ENCODE measurements around the gene LZIC.

LZIC gene

DNA sequence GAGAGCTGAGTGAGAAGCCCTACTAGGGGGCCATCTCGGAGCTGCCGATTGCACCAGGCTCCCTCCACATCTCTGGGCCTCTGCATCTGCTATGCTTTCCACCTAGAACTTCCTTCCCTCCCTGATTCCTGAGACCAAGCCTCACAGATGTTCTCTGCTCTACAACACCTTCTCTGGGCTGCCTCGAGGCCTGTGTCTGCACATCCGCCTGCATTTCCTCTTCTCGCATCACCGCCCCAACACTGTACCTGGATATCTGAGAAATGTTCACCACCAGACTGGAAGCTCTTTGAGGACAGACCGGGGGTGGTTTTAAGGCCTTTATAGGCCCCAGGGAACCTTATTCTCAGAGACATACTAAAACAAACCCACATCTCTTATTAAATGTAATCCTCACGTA, 53.8 kb downstream of the LZIC start:
- no peak for DNase-seq (ENCODE audit: low read depth, low spot score)
- H3K27ac ChIP-seq = peak overlapping the region; percentile 99

DNA sequence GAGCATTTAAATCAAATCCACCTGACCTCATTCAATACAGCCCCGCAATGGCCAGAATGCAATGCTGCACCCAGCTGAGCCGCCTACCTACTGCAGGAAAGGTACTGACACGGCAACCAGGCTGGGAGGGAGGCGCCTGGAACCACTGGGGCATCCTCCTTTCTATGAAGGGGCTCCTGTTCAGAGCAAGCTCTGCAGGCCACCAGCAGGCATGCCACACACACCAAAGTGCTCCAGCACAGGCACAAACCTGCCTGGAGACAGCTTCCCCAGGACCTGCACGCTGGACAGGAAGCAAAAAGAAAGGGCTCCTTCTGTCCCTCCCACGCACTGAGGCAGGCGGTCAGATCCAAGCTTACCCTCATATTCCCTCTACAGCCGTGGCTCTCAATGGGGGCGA, 54.3 kb downstream of the LZIC start:
- peak overlapping the region; percentile 99 for H3K27ac ChIP-seq

DNA sequence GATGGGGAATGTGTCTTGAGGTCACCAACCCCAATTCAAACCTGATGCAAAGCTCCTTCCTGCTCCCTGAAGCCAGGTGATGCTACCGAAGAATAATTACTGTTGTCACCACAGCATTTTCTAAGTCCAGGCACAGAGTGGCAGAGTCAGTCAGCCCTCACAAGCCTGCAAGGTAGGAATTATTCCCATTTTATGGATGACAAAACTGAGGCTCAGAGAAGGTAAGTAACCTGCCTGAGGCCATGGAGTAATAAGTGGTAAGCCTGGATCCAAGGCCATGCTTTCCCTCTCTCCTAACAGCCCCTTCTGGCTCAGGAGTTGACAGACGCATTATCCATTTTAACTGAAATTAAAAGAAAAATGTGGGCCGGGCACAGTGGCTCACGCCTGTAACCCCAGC, 56.1 kb downstream of the LZIC start:
- no peak overlapping the region for H3K27ac ChIP-seq
- DNase-seq (ENCODE audit: low read depth, low spot score) = no peak

More for the DNA sequence above, 54.3 kb downstream of the LZIC start:
- DNase-seq (ENCODE audit: low read depth, low spot score) = no peak

DNA sequence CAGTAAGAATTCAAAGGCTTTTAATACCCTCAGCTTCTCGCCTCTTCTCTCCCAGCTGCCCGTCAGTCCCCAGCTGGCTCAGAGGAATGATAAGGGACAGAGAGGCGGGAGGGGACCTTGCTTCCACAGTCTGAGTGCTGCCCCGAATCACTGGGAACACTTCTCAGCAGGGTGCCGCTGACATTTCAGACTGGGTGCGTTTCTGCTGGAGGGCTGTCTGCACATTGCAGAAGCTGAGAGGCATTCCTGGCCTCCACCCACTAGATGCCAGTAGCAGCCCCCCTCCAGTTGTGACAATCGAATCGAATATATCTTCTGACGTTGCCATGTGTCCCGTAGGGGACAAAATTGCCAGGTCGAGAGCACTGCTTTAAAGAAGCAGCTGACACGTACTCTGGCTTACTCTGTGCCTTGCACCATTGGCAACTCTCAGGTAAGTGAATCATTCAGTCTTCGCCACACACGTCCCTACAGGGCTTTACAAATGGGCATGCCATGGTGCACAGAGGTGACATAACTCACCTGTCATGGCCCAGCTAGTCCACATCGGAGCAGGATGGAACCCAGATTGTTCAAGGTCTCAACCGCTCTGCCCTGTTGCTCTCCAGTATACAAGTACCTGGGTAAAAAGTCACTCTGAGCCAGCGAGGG, 57.0 kb downstream of the LZIC start:
- no peak overlapping the region for H3K27ac ChIP-seq
- no peak for DNase-seq (ENCODE audit: low read depth, low spot score)

DNA sequence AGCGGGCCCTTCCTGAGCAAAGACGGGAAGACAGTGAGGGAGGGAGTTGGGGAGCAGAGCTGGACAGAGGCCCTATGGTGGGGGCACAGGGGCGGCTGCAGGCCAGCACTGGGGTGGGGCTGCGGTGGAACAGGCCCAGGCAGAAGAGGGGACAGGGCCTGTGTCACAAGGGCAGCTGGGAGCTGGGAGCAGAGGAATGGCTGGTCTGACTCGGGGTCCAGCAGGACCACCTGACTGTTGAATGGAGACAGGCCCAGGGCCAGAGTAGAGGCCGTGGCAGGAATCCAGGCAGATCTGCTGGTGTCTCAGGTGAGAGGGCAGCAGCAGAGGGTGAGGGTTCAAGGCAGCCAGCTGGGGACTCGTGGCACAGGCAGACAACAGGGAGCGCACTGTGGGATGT, 58.4 kb downstream of the LZIC start:
- no peak overlapping the region for H3K27ac ChIP-seq
- no peak for DNase-seq (ENCODE audit: low read depth, low spot score)

DNA sequence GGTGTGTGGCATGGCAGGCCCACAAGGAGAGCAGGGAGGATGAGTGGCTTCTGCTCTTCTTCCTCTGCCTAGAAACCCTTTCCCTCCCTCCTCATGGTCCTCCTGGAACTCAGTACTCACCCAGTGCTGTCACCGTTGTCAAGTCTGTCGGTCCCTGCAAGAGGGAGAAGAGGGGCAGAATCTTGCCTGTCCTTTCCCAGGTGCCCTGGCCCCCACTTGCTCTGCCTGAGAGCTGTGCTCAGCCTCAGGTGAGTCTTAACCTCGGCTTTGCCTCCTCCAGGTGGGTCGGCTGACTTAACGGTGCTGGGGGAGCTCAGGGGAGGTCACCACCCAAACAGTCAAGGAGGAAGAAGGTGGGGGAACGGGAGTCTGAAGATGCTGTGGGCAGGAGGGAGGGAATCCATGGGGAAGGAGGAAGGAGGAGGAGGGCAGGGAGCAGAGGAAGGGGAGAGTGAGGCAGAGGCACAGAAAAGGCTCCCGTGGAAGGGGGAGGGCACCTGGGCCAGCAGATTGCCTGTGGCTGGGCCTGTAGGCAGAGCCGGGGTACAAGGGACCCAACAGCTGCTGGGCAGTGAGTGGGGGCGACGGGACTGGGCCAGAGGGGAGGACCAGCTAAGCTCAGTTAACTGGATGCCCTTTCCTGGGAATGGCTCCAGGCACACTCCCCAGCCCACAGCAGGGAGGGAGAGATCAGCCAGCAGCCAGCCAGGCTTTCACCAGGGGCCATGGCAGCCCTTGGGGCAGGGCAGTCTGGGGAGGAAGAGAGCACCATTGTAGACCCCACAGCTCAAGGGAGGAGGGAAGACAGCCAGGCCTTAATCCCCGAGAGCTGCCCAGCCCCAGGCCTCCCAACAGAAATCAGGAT, 59.4 kb downstream of the LZIC start:
- no peak for DNase-seq (ENCODE audit: low read depth, low spot score)
- no peak overlapping the region for H3K27ac ChIP-seq

DNA sequence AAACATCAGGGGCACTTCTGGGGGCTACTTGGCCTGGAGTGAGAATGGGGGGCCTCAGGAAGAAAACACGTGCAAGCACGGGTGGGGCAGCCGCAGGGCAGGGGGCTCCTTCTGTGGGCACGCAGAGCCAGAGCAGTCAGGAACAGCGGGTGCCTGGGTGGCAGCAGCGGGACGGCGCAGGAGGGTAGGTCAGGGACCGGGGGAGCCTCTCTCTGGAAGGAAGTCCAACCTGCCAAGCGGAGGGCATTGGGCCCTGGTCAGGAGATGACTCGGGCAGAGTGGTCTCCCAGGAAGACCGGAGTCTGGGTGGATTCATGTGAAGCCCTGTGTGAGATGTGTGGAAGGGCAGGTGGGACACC, 60.3 kb downstream of the LZIC start:
- peak overlapping the region; percentile 77 for H3K27ac ChIP-seq

DNA sequence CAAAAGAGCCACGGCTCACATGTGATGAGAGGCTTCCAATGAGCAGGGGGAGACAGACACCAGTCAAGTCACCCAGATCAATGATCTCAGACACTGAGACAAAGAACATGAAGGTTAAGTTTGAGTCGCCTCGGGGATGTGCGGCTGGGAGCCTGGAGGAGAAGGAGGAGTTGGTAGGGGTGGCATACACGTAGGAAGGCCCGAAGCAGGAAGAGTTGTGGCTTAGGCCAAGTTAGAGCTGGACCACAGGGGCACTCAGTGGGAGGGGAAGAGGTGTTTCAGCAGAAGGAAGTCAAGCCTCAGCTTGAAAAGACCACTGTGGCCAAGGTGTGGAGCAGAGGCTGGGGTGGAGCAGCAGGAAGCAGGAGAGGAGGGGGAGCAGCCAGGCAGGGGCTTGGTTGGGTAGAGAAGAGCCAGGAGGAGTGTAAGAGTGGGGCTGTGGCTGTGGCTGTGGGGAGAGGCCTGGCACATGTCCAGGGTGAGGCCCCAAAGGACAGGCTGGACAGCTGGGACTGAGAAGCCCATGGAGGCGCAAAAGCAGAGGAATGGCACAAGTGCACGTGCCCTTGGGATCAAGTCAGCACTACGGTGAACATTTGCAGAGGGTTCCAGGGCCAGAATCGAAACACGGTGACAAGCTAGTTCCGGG, 60.8 kb downstream of the LZIC start:
- DNase-seq (ENCODE audit: low read depth, low spot score) = no peak

More for the DNA sequence above, 60.3 kb downstream of the LZIC start:
- no peak for DNase-seq (ENCODE audit: low read depth, low spot score)

DNA sequence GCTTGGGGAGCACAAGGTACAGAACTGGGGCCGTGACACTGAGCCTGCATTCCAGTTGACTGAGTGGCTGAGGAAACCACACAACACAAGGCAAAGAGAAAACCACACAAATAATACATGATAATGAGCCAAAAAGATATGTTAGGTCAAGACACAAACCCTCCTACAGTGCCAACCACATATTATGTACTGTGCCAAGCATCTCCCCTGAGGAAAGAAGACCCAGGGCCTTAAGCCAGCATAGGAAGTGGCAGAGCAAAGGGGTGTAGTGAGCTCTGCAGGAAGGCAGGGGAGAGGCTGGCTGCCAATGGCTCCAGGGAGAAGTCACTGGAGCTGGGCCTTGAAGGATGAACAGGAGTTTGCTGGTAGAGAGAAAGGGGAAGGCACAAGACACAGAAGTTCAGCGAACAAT, 61.3 kb downstream of the LZIC start:
- DNase-seq (ENCODE audit: low read depth, low spot score) = no peak
- H3K27ac ChIP-seq = peak overlapping the region; percentile 77

More for the DNA sequence above, 60.8 kb downstream of the LZIC start:
- peak overlapping the region; percentile 77 for H3K27ac ChIP-seq
